K562 (cell line): ENCODE measurements around the gene SLC8A1. TPM values are rescaled to one million over a fixed set of nuclear protein-coding genes. Genes with fewer than 3 reads are reported as not detected.

Experiments
- ATAC-seq: fragments of 200-7000 bp; cut with Tn5 transposase; 3 replicates; pipeline ENCODE4 v1.9.1; 2020; ENCODE audit warnings: moderate library complexity
- BruUV-seq: library from RNA; stranded (reverse); fragments of 400-500 nt; replicated peaks from 2 replicates; lab custom pipeline; 2021; lab: Mats Ljungman, UMichigan
- CTCF ChIA-PET: fragments of 300-600 bp; formaldehyde crosslinking; extraction: SDS; loops from one replicate; lab custom pipeline; 2021; ENCODE audit warnings: low intra/inter-chr PET ratio; lab: Yijun Ruan, JAX
- POLR2A ChIA-PET: fragments of 300-600, 350-650 bp; sonication (Branson Sonifier 250); formaldehyde crosslinking; extraction: SDS; loops from one replicate; lab custom pipeline; 2021; ENCODE audit warnings: antibody characterized with exemption, inconsistent platforms; lab: Yijun Ruan, JAX
- DNase-seq, 4 experiments: peaks; one replicate each; pipeline versions ENCODE4 v3.0.0 to v3.0.0-alpha.2; 2011 to 2018; ENCODE audit warnings: low spot score in 3 of 4, mixed read lengths in 3 of 4; ENCODE audit errors: extremely low read depth in 1 of 4
- FAIRE-seq: peaks from 2 replicates; lab custom pipeline; 2011; peaks lifted over from hg19 to GRCh38; lab: Jason Lieb, UNC
- H2AFZ ChIP-seq: 2 replicates; pipeline ENCODE4 v1.6.0; 2011; ENCODE audit warnings: low read depth, low read length, control low read depth, inconsistent platforms
- H3K27ac ChIP-seq: fragments of 200-600 bp; 3 replicates; pipeline ENCODE4 v1.8.0; 2011; ENCODE audit warnings: low read depth, mild to moderate bottlenecking, control low read depth, inconsistent platforms, low read length, moderate library complexity, mixed read lengths; ENCODE audit errors: extremely low read depth
- H3K27me3 ChIP-seq, 2 experiments: fragments of 300-600 bp in 1 of 2; 2 replicates in 1 of 2; 3 replicates in 1 of 2; pipeline versions ENCODE4 v1.6.0 to v1.8.0; 2011; ENCODE audit warnings: inconsistent platforms in 2 of 2, low read length in 2 of 2, mild to moderate bottlenecking in 1 of 2, mixed read lengths in 1 of 2, moderate library complexity in 1 of 2; ENCODE audit not compliant: control insufficient read depth in 2 of 2, insufficient read depth in 2 of 2
- H3K36me3 ChIP-seq: fragments of 300-600 bp; 3 replicates; pipeline ENCODE4 v1.8.0; 2011; ENCODE audit warnings: mild to moderate bottlenecking, low read length, inconsistent platforms; ENCODE audit not compliant: control insufficient read depth, insufficient read depth
- H3K4me1 ChIP-seq, 2 experiments: fragments of 200-600 bp in 1 of 2; replicated peaks in 1 of 2; 2 replicates in 1 of 2; 3 replicates in 1 of 2; pipeline versions ENCODE4 v1.5.1 to v1.8.0; 2011; ENCODE audit warnings: inconsistent platforms in 2 of 2, low read length in 2 of 2, mild to moderate bottlenecking in 1 of 2, mixed read lengths in 1 of 2, moderate library complexity in 1 of 2; ENCODE audit not compliant: control insufficient read depth in 2 of 2, insufficient read depth in 2 of 2
- H3K4me2 ChIP-seq: 2 replicates; pipeline ENCODE4 v1.6.1; 2011; ENCODE audit warnings: low read length, control low read depth, inconsistent platforms, mixed read lengths; ENCODE audit not compliant: insufficient read depth
- H3K4me3 ChIP-seq: fragments of 200-600 bp; sonication (generic), shearing (Covaris generic); 2 replicates; pipeline ENCODE4 v1.5.1; 2016; ENCODE audit warnings: control low read depth, inconsistent platforms
- H3K79me2 ChIP-seq: fragments of 200-600 bp; 3 replicates; pipeline ENCODE4 v1.8.0; 2011; ENCODE audit warnings: low read length, inconsistent platforms; ENCODE audit not compliant: control insufficient read depth, insufficient read depth
- H3K9ac ChIP-seq, 2 experiments: 2 replicates each; pipeline versions ENCODE4 v1.6.0 to v1.6.1; 2011; ENCODE audit warnings: low read depth in 2 of 2, low read length in 2 of 2, control low read depth in 1 of 2, inconsistent platforms in 1 of 2, mild to moderate bottlenecking in 1 of 2, mixed read lengths in 1 of 2; ENCODE audit not compliant: insufficient read depth in 1 of 2
- H3K9me1 ChIP-seq: one replicate; pipeline ENCODE4 v1.6.0; 2011; ENCODE audit warnings: inconsistent platforms, mild to moderate bottlenecking, low read length, moderate library complexity; ENCODE audit not compliant: control insufficient read depth, insufficient read depth
- H3K9me3 ChIP-seq: replicated peaks from 2 replicates; pipeline ENCODE4 v1.5.1; 2011; ENCODE audit warnings: low read depth, low read length, inconsistent platforms; ENCODE audit not compliant: control insufficient read depth, insufficient read depth
- H4K20me1 ChIP-seq: replicated peaks from 2 replicates; pipeline ENCODE4 v1.6.1; 2011; ENCODE audit warnings: low read length, inconsistent platforms, mixed read lengths; ENCODE audit not compliant: control insufficient read depth, insufficient read depth
- CBFB ChIP-seq: sonication (generic); formaldehyde crosslinking; IDR thresholded peaks from 2 replicates; pipeline ENCODE4 v1.4.0; 2020; ENCODE audit warnings: mild to moderate bottlenecking, missing genetic modification reagents
- CCAR2 ChIP-seq: fragments of 200-400 bp; formaldehyde crosslinking; IDR thresholded peaks from 2 replicates; pipeline ENCODE4 v1.6.1; 2017; ENCODE audit warnings: mild to moderate bottlenecking, low read depth, low read length
- E2F3 ChIP-seq: fragments of 250-450 bp; sonication (Bioruptor Pico); IDR thresholded peaks from 2 replicates; pipeline ENCODE4 v1.4.0; 2020; ENCODE audit warnings: mild to moderate bottlenecking
- HIVEP1 ChIP-seq: fragments of 250-450 bp; sonication (Bioruptor Pico); IDR thresholded peaks from 2 replicates; pipeline ENCODE4 v1.4.0; 2020; ENCODE audit warnings: mild to moderate bottlenecking
- HMG20B ChIP-seq: fragments of 250-450 bp; sonication (Bioruptor Pico); IDR thresholded peaks from 2 replicates; pipeline ENCODE4 v1.5.0; 2021; ENCODE audit warnings: mild to moderate bottlenecking
- MTA1 ChIP-seq: fragments of 450-650 bp; IDR thresholded peaks from 2 replicates; pipeline ENCODE4 v1.6.1; 2017; ENCODE audit warnings: borderline replicate concordance
- NFIX ChIP-seq: fragments of 250-450 bp; sonication (Bioruptor Pico); IDR thresholded peaks from 2 replicates; pipeline ENCODE4 v1.4.0; 2020; ENCODE audit warnings: low read depth, mild to moderate bottlenecking, moderate library complexity
- PHF20 ChIP-seq: fragments of 450-650 bp; IDR thresholded peaks from 2 replicates; pipeline ENCODE4 v1.6.1; 2018; ENCODE audit not compliant: partially characterized antibody
- POLR2B ChIP-seq: fragments of 450-650 bp; IDR thresholded peaks from 2 replicates; pipeline ENCODE4 v1.6.1; 2018; ENCODE audit warnings: low read depth; ENCODE audit not compliant: partially characterized antibody
- SAP30 ChIP-seq: fragments of 200-600 bp; sonication (generic); IDR thresholded peaks from 2 replicates; pipeline ENCODE4 v1.6.1; 2012; ENCODE audit warnings: borderline replicate concordance, low read depth, mild to moderate bottlenecking, moderate library complexity, low read length, control low read depth, inconsistent platforms; ENCODE audit not compliant: insufficient read depth, poor library complexity, severe bottlenecking
- SNIP1 ChIP-seq: fragments of 450-650 bp; IDR thresholded peaks from 2 replicates; pipeline ENCODE4 v1.7.1; 2017; ENCODE audit warnings: low read depth, mild to moderate bottlenecking
- WGBS: fragments of 100-300 bp; shearing (Covaris generic); methylation state at CpG from one replicate; pipeline ENCODE4 v1.1.6; 2016; ENCODE audit warnings: low coverage, mixed read lengths; ENCODE audit not compliant: insufficient coverage; ENCODE audit errors: missing lambda C conversion rate; 5-methylcytosine and 5-hydroxymethylcytosine counted together
- in situ Hi-C: fragments of 300-500 bp; cut with MboI; formaldehyde crosslinking; loops from 4 replicates; pipeline ENCODE4 v1.15.0; 2018; ENCODE audit warnings: inconsistent platforms, mixed read lengths
- intact Hi-C: fragments of 100-400 bp; cut with micrococcal nuclease; formaldehyde crosslinking; loops from 2 replicates; pipeline ENCODE4 v1.14.2; 2022
- polyA plus RNA-seq, 8 experiments: library from polyadenylated mRNA; depleted of rRNA in 4 of 8; stranded (reverse) in 5 of 8; unstranded in 3 of 8; fragments of >200 nt; fragmentation: Nextera tagmentation in 2 of 8; fragmentation: Illumina TruSeq in 1 of 8; extraction: Ambion mirVana in 2 of 8; extraction: Trizol in 1 of 8; gene quantifications; 2 replicates each; pipeline versions ENCODE4 v1.2.1 to v1.2.3, GENCODE V29; 2011 to 2014; ENCODE audit warnings: inconsistent platforms in 1 of 8, missing spikeins in 1 of 8
- total RNA-seq, 7 experiments: library from RNA; depleted of rRNA in 6 of 7; stranded (reverse); fragments of >200 nt in 6 of 7; fragmentation: Illumina TruSeq in 2 of 7; extraction: Trizol in 2 of 7; gene quantifications; 2 replicates each; pipeline versions ENCODE4 v1.2.1 to v1.2.3, GENCODE V29; 2011 to 2021; ENCODE audit warnings: low replicate concordance in 1 of 7
- TF ChIP-seq, protein P1 (sequence below): fragments of 250-450 bp; sonication (Bioruptor Pico); IDR thresholded peaks from 2 replicates; pipeline ENCODE4 v1.4.0; 2020; ENCODE audit warnings: mild to moderate bottlenecking, moderate library complexity, borderline replicate concordance
- TF ChIP-seq, protein P2 (sequence below): sonication (generic); formaldehyde crosslinking; IDR thresholded peaks from 2 replicates; pipeline ENCODE4 v1.8.1; 2023; ENCODE audit warnings: mild to moderate bottlenecking, missing genetic modification reagents
- TF ChIP-seq, protein P3 (sequence below): IDR thresholded peaks from 3 replicates; pipeline ENCODE4 v1.6.1; 2011; ENCODE audit warnings: borderline replicate concordance, mild to moderate bottlenecking, moderate library complexity; ENCODE audit not compliant: insufficient read length; ENCODE audit errors: extremely low read depth

Gene SLC8A1
- total and polyA plus RNA-seq, 9 of the 15 experiments (the other 6 are each of a cell fraction or from before 2014, with no cell fraction given): not detected

DNA sequence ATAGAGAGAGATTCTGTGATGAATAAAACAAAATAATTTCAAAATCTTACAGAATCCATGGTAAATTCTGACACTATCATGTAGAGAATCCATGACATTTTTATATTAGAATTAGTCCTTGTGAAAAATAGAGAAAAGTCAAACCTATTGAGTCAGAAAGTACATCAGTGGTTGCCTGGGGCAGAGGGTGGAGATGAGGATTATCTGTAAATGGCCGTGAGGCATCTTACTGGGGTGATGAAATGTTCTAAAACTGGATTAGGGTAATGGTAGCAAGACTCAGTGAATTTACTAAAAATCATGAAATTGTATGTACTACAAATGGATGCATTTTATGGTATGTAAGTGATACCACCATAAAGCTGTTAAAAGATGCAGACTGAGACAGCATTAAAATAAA is 323.1 kb downstream of the SLC8A1 start:
- intact Hi-C loops (no loop called here), in situ Hi-C loops (no loop called here)
- H3K4me1 ChIP-seq: no peaks in the 10 kb centered on the region
- H3K27ac ChIP-seq: no peak overlapping the region
- no peak overlapping the region for H3K4me2 ChIP-seq
- no peak for FAIRE-seq
- H3K9me1 ChIP-seq: no peaks in the 10 kb centered on the region
- 0% methylated on average over 1 of the region's 1 CpG for WGBS
- no peaks in the 10 kb centered on the region; the same call in 1 of the 2 replicates for H3K9me3 ChIP-seq
- H3K36me3 ChIP-seq: no peaks in the 10 kb centered on the region
- H3K9ac ChIP-seq: no peak overlapping the region
- no peak for DNase-seq
- ATAC-seq: no peak
- H3K79me2 ChIP-seq: no peaks in the 10 kb centered on the region
- no TSS peak for BruUV-seq
- ChIA-PET CTCF (no interaction called here), POLR2A (no interaction called here)
- H3K27me3 ChIP-seq: no peaks in the 10 kb centered on the region
- no peak overlapping the region for H2AFZ ChIP-seq
- H3K4me3 ChIP-seq: no peak overlapping the region
- no peaks in the 10 kb centered on the region for H4K20me1 ChIP-seq
- TF ChIP-seq HIVEP1 (CRISPR knock-in tag): no peak
- no peak for TF ChIP-seq NFIX (CRISPR knock-in tag)
- TF ChIP-seq MTA1: no peak
- TF ChIP-seq POLR2B: no peak
- TF ChIP-seq HMG20B (CRISPR knock-in tag): no peak
- no peak for TF ChIP-seq SAP30
- TF ChIP-seq, protein P1, sequence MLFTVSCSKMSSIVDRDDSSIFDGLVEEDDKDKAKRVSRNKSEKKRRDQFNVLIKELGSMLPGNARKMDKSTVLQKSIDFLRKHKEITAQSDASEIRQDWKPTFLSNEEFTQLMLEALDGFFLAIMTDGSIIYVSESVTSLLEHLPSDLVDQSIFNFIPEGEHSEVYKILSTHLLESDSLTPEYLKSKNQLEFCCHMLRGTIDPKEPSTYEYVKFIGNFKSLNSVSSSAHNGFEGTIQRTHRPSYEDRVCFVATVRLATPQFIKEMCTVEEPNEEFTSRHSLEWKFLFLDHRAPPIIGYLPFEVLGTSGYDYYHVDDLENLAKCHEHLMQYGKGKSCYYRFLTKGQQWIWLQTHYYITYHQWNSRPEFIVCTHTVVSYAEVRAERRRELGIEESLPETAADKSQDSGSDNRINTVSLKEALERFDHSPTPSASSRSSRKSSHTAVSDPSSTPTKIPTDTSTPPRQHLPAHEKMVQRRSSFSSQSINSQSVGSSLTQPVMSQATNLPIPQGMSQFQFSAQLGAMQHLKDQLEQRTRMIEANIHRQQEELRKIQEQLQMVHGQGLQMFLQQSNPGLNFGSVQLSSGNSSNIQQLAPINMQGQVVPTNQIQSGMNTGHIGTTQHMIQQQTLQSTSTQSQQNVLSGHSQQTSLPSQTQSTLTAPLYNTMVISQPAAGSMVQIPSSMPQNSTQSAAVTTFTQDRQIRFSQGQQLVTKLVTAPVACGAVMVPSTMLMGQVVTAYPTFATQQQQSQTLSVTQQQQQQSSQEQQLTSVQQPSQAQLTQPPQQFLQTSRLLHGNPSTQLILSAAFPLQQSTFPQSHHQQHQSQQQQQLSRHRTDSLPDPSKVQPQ (CRISPR knock-in tag): no peak
- no peak for TF ChIP-seq PHF20
- TF ChIP-seq CCAR2: no peak
- TF ChIP-seq, protein P2, sequence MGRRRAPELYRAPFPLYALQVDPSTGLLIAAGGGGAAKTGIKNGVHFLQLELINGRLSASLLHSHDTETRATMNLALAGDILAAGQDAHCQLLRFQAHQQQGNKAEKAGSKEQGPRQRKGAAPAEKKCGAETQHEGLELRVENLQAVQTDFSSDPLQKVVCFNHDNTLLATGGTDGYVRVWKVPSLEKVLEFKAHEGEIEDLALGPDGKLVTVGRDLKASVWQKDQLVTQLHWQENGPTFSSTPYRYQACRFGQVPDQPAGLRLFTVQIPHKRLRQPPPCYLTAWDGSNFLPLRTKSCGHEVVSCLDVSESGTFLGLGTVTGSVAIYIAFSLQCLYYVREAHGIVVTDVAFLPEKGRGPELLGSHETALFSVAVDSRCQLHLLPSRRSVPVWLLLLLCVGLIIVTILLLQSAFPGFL: no peak
- TF ChIP-seq CBFB (CRISPR knock-in tag): no peak
- TF ChIP-seq E2F3 (CRISPR knock-in tag): no peak
- TF ChIP-seq SNIP1: no peak
- TF ChIP-seq, protein P3, sequence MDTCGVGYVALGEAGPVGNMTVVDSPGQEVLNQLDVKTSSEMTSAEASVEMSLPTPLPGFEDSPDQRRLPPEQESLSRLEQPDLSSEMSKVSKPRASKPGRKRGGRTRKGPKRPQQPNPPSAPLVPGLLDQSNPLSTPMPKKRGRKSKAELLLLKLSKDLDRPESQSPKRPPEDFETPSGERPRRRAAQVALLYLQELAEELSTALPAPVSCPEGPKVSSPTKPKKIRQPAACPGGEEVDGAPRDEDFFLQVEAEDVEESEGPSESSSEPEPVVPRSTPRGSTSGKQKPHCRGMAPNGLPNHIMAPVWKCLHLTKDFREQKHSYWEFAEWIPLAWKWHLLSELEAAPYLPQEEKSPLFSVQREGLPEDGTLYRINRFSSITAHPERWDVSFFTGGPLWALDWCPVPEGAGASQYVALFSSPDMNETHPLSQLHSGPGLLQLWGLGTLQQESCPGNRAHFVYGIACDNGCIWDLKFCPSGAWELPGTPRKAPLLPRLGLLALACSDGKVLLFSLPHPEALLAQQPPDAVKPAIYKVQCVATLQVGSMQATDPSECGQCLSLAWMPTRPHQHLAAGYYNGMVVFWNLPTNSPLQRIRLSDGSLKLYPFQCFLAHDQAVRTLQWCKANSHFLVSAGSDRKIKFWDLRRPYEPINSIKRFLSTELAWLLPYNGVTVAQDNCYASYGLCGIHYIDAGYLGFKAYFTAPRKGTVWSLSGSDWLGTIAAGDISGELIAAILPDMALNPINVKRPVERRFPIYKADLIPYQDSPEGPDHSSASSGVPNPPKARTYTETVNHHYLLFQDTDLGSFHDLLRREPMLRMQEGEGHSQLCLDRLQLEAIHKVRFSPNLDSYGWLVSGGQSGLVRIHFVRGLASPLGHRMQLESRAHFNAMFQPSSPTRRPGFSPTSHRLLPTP: no peak
